HEK293 (cell line): Measurements from ENCODE around the gene KDM4B.

Source experiments
- CTCF ChIA-PET: fragments of 350-600 bp; formaldehyde crosslinking; extraction: SDS; loops from one replicate; lab custom pipeline; 2021; ENCODE audit warnings: antibody characterized with exemption; lab: Yijun Ruan, JAX
- POLR2A ChIA-PET: fragments of 300-600 bp; formaldehyde crosslinking; extraction: SDS; loops from one replicate; lab custom pipeline; 2020; ENCODE audit warnings: antibody characterized with exemption, inconsistent platforms; lab: Yijun Ruan, JAX
- H3K27ac ChIP-seq: fragments of 200-500 bp; sonication (Bioruptor generic); 2 replicates; pipeline ENCODE4 v1.5.1; 2014; ENCODE audit warnings: low read depth, low read length, control low read depth, inconsistent platforms; ENCODE audit errors: extremely low read depth
- H3K36me3 ChIP-seq, 2 experiments: fragments of 200-500 bp in 1 of 2; sonication (Bioruptor generic) in 1 of 2; 1 replicate in 1 of 2; 2 replicates in 1 of 2; pipeline ENCODE4 v1.5.1; 2014 to 2017; ENCODE audit warnings: inconsistent platforms in 2 of 2, low read length in 2 of 2; ENCODE audit not compliant: control insufficient read depth in 2 of 2, insufficient read depth in 1 of 2
- H3K4me1 ChIP-seq: fragments of 200-500 bp; sonication (Bioruptor generic); 2 replicates; pipeline ENCODE4 v1.5.1; 2014; ENCODE audit warnings: mild to moderate bottlenecking, low read length, inconsistent platforms; ENCODE audit not compliant: control insufficient read depth, insufficient read depth
- H3K4me3 ChIP-seq: 2 replicates; pipeline ENCODE4 v1.5.1; 2011; ENCODE audit warnings: low read depth, mild to moderate bottlenecking, control low read depth, low read length, moderate library complexity
- H3K9me3 ChIP-seq: fragments of 200-500 bp; sonication (Bioruptor generic); 2 replicates; pipeline ENCODE4 v1.5.1; 2014; ENCODE audit warnings: low read depth, low read length, inconsistent platforms; ENCODE audit not compliant: control insufficient read depth, insufficient read depth
- AEBP2 ChIP-seq: fragments of 450-650 bp; formaldehyde crosslinking; IDR thresholded peaks from 2 replicates; pipeline ENCODE4 v1.5.1; 2016; ENCODE audit warnings: missing biosample characterization, missing genetic modification characterization, borderline replicate concordance
- GLI2 ChIP-seq: fragments of 450-650 bp; formaldehyde crosslinking; IDR thresholded peaks from 2 replicates; pipeline ENCODE4; 2017; ENCODE audit warnings: missing biosample characterization, missing genetic modification characterization, low read depth, borderline replicate concordance
- TSHZ1 ChIP-seq: fragments of 450-650 bp; formaldehyde crosslinking; IDR thresholded peaks from 2 replicates; pipeline ENCODE4 v1.5.1; 2016; ENCODE audit warnings: missing biosample characterization, missing genetic modification characterization, borderline replicate concordance
- YY2 ChIP-seq: fragments of 450-650 bp; formaldehyde crosslinking; IDR thresholded peaks from 2 replicates; pipeline ENCODE4 v1.5.1; 2016; ENCODE audit warnings: missing biosample characterization, missing genetic modification characterization
- ZFP37 ChIP-seq: fragments of 450-650 bp; formaldehyde crosslinking; IDR thresholded peaks from 2 replicates; pipeline ENCODE4 v1.5.1; 2016; ENCODE audit warnings: missing biosample characterization, missing genetic modification characterization
- ZFP41 ChIP-seq: fragments of 450-650 bp; formaldehyde crosslinking; IDR thresholded peaks from 2 replicates; pipeline ENCODE4 v1.5.1; 2016; ENCODE audit warnings: missing biosample characterization, missing genetic modification characterization, borderline replicate concordance
- ZNF184 ChIP-seq: fragments of 450-650 bp; IDR thresholded peaks from 2 replicates; pipeline ENCODE4 v1.5.1; 2018; ENCODE audit warnings: missing biosample characterization, mild to moderate bottlenecking, missing genetic modification characterization
- ZNF23 ChIP-seq: fragments of 450-650 bp; formaldehyde crosslinking; IDR thresholded peaks from 2 replicates; pipeline ENCODE4 v1.5.1; 2016; ENCODE audit warnings: missing biosample characterization, missing genetic modification characterization, borderline replicate concordance
- ZNF239 ChIP-seq: fragments of 450-650 bp; formaldehyde crosslinking; IDR thresholded peaks from 2 replicates; pipeline ENCODE4 v1.5.1; 2016; ENCODE audit warnings: missing biosample characterization, missing genetic modification characterization
- ZNF324 ChIP-seq: fragments of 450-650 bp; formaldehyde crosslinking; IDR thresholded peaks from 2 replicates; pipeline ENCODE4 v1.5.1; 2016; ENCODE audit warnings: missing biosample characterization, missing genetic modification characterization
- ZNF513 ChIP-seq: fragments of 450-650 bp; IDR thresholded peaks from 2 replicates; pipeline ENCODE4 v1.5.1; 2018; ENCODE audit warnings: missing biosample characterization, missing genetic modification characterization
- ZNF521 ChIP-seq: fragments of 450-650 bp; formaldehyde crosslinking; IDR thresholded peaks from 2 replicates; pipeline ENCODE4 v1.5.1; 2017; ENCODE audit warnings: missing biosample characterization, mild to moderate bottlenecking, missing genetic modification characterization
- ZNF837 ChIP-seq: fragments of 450-650 bp; formaldehyde crosslinking; IDR thresholded peaks from 2 replicates; pipeline ENCODE4 v1.5.1; 2016; ENCODE audit warnings: missing biosample characterization, missing genetic modification characterization
- TF ChIP-seq, protein P1 (sequence below): IDR thresholded peaks from 2 replicates; pipeline ENCODE4 v1.6.1; 2011; ENCODE audit warnings: mild to moderate bottlenecking, low read depth, low read length, borderline replicate concordance
- TF ChIP-seq, protein P2 (sequence below): fragments of 450-650 bp; formaldehyde crosslinking; conservative IDR thresholded peaks from 2 replicates; pipeline ENCODE4 v1.5.1; 2016; ENCODE audit warnings: low read depth, missing biosample characterization, missing genetic modification characterization
- TF ChIP-seq, protein P3 (sequence below): fragments of 450-650 bp; formaldehyde crosslinking; IDR thresholded peaks from 2 replicates; pipeline ENCODE4 v1.5.1; 2016; ENCODE audit warnings: missing biosample characterization, missing genetic modification characterization
- TF ChIP-seq, protein P4 (sequence below): fragments of 450-650 bp; formaldehyde crosslinking; IDR thresholded peaks from 2 replicates; pipeline ENCODE4 v1.5.1; 2016; ENCODE audit warnings: missing biosample characterization, missing genetic modification characterization

Gene KDM4B

DNA sequence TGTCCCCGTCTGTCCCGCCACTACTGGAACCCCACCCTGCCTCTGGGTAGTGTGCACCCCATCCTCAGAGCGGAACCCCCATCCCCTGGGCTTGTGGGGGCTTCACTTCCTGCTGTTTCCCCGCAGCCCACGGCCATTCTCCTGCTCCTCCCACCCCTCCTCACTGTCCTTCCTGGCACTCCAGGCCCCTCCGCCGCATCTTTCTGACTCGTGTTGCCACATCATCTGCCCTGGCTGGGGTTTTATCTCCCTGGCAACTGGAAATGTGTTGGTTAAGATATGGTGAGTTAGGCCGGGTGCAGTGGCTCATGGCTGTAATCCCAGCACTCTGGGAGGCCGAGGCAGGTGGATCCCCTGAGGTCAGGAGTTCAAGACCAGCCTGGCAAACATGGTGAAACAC lies 37.3 kb downstream of the KDM4B start:
- H3K4me3 ChIP-seq, result no peak overlapping the region
- TF ChIP-seq YY2 (no peak), ZNF184 (no peak), AEBP2 (tag by site-specific recombination) (no peak), ZNF513 (tag by site-specific recombination) (no peak), GLI2 (tag by site-specific recombination) (no peak)
- H3K27ac ChIP-seq, result no peak overlapping the region
- no peaks in the 10 kb centered on the region for H3K9me3 ChIP-seq
- POLR2A ChIA-PET, result no interaction called here
- no peaks in the 10 kb centered on the region; a peak in 1 of 3 replicates for H3K36me3 ChIP-seq
- H3K4me1 ChIP-seq, result no peaks in the 10 kb centered on the region
- CTCF ChIA-PET, result interaction anchor here (0.6 kb wide), 1 partner anchor 131 kb away, joined by 5 read pairs; no protein-coding TSS in a partner anchor

DNA sequence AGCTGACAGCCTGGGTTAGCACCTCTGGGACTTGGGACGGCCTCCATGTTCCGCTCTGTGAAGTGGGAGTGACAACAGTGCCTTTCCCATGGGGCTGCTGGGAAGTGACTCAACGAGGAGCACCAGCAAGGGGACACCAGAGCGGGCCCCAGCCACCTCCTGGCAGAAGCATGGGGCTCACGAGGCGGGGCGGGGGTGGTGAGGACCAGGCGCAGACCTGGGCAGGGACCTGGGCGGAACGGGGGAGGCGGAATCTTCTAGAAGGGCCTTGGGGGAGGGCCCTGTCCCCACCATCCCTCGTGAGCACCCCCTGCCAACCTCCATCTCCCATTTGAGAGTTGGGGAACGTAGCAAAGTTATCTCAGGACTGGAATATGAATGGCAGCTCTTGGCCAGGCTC lies 37.9 kb downstream of the KDM4B start:
- Histone ChIP-seq H3K27ac (no peak overlapping the region), H3K4me3 (no peak overlapping the region), H3K9me3 (no peaks in the 10 kb centered on the region), H3K4me1 (no peaks in the 10 kb centered on the region), H3K36me3 (no peaks in the 10 kb centered on the region; a peak in 1 of 3 replicates)
- ChIA-PET POLR2A (no interaction called here), CTCF (interaction anchor here (0.6 to 1.1 kb wide), 2 partner anchors 133 to 137 kb away, joined by 3 read pairs; no protein-coding TSS in a partner anchor)
- TF ChIP-seq, protein P1, sequence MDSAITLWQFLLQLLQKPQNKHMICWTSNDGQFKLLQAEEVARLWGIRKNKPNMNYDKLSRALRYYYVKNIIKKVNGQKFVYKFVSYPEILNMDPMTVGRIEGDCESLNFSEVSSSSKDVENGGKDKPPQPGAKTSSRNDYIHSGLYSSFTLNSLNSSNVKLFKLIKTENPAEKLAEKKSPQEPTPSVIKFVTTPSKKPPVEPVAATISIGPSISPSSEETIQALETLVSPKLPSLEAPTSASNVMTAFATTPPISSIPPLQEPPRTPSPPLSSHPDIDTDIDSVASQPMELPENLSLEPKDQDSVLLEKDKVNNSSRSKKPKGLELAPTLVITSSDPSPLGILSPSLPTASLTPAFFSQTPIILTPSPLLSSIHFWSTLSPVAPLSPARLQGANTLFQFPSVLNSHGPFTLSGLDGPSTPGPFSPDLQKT, result no peak
- TF ChIP-seq ZNF23 (tag by site-specific recombination) (no peak), ZFP41 (tag by site-specific recombination) (no peak), ZNF239 (tag by site-specific recombination) (no peak), ZNF324 (tag by site-specific recombination) (no peak), TSHZ1 (tag by site-specific recombination) (no peak), ZNF521 (tag by site-specific recombination) (no peak), ZFP37 (tag by site-specific recombination) (no peak), ZNF837 (tag by site-specific recombination) (no peak)
- TF ChIP-seq, protein P2, sequence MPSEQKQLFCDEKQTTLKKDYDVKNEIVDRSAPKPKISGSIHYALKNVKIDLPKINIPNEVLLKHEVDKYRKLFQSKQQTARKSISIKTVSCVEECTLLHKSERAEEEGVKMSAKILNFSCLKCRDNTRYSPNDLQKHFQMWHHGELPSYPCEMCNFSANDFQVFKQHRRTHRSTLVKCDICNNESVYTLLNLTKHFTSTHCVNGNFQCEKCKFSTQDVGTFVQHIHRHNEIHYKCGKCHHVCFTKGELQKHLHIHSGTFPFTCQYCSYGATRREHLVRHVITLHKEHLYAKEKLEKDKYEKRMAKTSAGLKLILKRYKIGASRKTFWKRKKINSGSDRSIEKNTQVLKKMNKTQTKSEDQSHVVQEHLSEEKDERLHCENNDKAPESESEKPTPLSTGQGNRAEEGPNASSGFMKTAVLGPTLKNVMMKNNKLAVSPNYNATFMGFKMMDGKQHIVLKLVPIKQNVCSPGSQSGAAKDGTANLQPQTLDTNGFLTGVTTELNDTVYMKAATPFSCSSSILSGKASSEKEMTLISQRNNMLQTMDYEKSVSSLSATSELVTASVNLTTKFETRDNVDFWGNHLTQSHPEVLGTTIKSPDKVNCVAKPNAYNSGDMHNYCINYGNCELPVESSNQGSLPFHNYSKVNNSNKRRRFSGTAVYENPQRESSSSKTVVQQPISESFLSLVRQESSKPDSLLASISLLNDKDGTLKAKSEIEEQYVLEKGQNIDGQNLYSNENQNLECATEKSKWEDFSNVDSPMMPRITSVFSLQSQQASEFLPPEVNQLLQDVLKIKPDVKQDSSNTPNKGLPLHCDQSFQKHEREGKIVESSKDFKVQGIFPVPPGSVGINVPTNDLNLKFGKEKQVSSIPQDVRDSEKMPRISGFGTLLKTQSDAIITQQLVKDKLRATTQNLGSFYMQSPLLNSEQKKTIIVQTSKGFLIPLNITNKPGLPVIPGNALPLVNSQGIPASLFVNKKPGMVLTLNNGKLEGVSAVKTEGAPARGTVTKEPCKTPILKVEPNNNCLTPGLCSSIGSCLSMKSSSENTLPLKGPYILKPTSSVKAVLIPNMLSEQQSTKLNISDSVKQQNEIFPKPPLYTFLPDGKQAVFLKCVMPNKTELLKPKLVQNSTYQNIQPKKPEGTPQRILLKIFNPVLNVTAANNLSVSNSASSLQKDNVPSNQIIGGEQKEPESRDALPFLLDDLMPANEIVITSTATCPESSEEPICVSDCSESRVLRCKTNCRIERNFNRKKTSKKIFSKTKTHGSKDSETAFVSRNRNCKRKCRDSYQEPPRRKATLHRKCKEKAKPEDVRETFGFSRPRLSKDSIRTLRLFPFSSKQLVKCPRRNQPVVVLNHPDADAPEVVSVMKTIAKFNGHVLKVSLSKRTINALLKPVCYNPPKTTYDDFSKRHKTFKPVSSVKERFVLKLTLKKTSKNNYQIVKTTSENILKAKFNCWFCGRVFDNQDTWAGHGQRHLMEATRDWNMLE (tag by site-specific recombination), result no peak
- TF ChIP-seq, protein P3, sequence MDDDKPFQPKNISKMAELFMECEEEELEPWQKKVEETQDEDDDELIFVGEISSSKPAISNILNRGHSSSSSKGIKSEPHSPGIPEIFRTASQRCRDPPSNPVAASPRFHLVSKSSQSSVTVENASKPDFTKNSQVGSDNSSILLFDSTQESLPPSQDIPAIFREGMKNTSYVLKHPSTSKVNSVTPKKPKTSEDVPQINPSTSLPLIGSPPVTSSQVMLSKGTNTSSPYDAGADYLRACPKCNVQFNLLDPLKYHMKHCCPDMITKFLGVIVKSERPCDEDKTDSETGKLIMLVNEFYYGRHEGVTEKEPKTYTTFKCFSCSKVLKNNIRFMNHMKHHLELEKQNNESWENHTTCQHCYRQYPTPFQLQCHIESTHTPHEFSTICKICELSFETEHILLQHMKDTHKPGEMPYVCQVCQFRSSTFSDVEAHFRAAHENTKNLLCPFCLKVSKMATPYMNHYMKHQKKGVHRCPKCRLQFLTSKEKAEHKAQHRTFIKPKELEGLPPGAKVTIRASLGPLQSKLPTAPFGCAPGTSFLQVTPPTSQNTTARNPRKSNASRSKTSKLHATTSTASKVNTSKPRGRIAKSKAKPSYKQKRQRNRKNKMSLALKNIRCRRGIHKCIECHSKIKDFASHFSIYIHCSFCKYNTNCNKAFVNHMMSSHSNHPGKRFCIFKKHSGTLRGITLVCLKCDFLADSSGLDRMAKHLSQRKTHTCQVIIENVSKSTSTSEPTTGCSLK, result no peak
- TF ChIP-seq, protein P4, sequence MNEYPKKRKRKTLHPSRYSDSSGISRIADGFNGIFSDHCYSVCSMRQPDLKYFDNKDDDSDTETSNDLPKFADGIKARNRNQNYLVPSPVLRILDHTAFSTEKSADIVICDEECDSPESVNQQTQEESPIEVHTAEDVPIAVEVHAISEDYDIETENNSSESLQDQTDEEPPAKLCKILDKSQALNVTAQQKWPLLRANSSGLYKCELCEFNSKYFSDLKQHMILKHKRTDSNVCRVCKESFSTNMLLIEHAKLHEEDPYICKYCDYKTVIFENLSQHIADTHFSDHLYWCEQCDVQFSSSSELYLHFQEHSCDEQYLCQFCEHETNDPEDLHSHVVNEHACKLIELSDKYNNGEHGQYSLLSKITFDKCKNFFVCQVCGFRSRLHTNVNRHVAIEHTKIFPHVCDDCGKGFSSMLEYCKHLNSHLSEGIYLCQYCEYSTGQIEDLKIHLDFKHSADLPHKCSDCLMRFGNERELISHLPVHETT, result no peak
